Right renal pelvis (tissue), 4 donors: ENCODE measurements around the gene CR1. TPM values are rescaled to one million over a fixed set of nuclear protein-coding genes. Genes with fewer than 3 reads are reported as not detected.
"Not testable (repeated sequence)": the region's sequence is repeated elsewhere in the genome, so short reads cannot be mapped to it uniquely, and the experiment has no call there.

Experiments used
- DNase-seq, 4 donors: peaks; one replicate each; pipeline ENCODE4 v3.0.0-alpha.2; 2013; ENCODE audit warnings: low read depth in 4 of 4, low spot score in 3 of 4, missing footprints in 1 of 4
- polyA plus RNA-seq, 4 donors: library from polyadenylated mRNA; unstranded; fragments of 120-200 nt; gene quantifications; one replicate each; pipeline ENCODE4 v1.2.1, GENCODE V29; 2013; ENCODE audit not compliant: insufficient read length in 4 of 4

Gene CR1
- polyA plus RNA-seq, result 10 to 100 TPM; 18.1 to 25.3 (median 20.5) TPM

DNA sequence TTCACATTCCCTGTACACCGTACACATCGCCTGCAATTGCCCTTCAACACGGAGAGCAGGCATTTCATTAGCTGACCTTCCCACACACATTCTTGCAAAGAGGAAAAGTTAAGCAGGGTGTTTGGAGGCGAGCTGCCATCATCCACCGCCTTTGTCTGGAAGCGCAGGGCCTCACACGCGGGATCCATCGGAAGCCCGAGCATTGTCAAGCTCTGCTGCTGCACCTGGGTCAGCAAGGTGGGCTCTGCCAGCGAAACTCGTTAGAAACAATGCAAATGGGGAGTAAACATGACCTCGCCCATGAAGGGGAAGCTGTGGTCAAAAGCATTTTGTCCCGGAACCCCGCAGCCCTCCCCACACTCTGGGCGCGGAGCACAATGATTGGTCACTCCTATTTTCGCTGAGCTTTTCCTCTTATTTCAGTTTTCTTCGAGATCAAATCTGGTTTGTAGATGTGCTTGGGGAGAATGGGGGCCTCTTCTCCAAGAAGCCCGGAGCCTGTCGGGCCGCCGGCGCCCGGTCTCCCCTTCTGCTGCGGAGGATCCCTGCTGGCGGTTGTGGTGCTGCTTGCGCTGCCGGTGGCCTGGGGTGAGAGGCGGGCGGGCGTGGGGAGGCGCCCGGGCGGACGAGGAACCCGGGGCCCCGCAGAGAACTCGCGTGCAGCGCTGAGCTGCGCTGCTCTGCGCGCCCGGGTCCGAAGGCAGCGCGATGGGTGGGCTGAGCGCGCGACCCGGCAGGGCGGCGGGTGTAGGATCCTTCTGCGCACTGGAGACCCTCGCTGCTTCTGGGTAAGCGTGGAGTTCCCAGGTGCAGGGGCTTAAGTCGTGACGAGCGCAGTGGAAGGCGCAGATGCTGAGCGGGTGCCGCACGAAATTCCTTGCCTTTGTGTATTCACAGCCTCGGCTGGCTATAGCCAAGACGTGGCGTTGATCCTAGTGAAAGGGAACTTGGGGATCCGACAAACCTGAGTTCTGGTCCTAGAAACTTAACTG lies at the start of gene CR1:
TSS of gene CR1 (plus strand) at position 357 of the 992 bp plus-strand sequence. CDS start at position 468, 111 bp downstream.
- peak in 1 of 4 donors; percentile 23 for DNase-seq

DNA sequence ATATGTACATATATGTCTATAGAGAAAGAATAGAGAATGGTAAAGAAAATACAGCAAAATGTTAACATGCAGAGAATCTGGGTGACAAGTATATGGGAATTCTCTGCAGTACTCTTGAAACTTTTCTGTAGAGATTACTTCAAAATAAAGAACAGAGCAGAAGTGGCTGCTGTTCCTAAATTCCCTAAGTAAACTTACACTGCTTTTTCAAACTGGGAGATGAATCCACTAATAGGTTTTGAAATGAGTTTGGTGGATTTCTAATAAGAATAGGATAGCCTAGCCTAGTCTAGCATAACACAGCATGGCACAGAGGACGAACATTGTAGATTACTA lies 42.3 kb upstream of the CR1 start:
- peak in 1 of 4 donors; percentile 0 for DNase-seq

DNA sequence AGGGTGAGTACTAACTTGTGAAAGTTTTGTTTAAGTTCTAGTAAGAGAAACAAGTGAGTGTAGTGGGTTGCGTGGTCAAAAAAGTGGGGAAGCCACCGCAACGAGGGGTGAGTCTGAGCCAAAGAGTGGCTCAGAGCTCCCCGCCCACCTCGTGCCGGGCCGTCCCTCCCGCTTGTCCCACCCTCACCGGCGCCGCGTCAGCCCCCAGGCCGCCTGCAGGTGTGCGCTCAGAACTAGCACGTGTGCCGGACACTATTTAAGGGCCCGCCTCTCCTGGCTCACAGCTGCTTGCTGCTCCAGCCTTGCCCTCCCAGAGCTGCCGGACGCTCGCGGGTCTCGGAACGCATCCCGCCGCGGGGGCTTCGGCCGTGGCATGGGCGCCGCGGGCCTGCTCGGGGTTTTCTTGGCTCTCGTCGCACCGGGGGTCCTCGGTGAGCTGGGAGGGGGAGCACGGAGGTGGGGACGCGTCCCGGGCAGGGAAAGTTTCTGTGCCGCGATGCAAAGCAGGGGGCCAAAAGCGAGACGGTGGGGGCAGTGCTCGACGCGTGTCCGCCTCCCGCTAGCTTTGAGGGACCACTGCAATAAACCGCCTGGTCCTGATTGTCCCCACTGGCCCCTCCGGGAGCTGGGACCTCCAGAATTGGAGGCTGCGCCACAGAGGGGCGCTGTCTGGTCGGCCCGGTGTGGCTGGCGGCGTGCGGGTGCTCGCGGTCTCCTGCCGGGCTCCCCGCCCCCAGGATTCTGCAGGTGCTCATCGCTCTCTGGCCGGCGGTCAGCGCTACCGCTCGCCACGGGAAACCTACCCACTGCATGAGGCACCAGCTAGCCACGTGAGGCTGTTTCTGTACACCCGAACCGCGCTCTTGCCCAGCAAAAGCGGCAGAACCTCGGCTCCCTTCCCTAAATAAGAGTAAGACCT lies 41.7 kb upstream of the CR1 start, which contains the start of gene CR2:
TSS of gene CR2 (plus strand) at position 283 of the 919 bp plus-strand sequence. CDS start at position 374, 91 bp downstream.
- DNase-seq, result peak in 2 of 4 donors; percentile 18 to 43

DNA sequence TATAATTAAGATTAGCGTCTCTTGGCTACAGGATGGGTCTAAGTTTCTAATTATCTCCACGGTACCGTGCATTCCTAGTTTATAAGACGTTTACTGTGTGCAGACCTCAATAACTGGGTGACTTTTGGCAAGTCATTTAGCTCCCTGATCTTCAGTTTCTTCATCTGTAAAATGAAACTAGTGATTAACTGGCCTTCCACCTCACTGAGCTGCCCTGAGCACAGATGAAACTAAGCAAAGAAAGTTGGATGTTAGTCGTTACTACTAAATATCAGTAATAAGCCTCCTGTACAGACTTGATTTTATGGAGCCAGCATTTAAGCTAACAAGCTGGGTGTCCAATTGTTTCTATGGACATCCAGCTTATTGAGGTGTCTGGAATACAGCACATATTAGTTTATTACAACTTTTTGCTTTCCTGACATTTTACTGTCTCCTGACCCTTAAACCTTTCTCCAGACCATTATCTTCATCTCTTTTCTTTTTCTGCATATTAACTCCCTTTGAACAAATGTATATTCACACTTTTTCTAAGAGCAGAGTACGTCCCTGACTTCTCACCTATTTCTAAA lies 40.7 kb upstream of the CR1 start:
- no peak for DNase-seq

DNA sequence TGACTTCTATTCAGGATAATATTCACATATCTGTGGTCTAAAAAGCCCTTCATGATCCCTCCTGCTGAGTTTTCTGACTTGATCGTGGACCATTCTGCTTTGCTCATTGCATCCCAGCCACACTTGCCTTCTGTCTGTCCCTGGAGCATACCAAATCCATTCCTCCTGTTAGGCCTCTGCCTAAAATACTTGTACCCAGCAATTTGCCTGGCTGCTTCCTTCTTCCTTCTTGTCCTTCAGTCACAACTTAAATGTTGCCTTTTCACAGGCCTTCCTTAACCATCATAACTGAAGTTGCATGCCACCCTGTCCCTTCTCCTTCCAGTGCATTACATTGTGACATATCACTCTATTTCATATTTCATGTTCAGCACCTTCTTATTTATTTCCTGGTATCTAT lies 37.5 kb upstream of the CR1 start:
- no peak for DNase-seq

DNA sequence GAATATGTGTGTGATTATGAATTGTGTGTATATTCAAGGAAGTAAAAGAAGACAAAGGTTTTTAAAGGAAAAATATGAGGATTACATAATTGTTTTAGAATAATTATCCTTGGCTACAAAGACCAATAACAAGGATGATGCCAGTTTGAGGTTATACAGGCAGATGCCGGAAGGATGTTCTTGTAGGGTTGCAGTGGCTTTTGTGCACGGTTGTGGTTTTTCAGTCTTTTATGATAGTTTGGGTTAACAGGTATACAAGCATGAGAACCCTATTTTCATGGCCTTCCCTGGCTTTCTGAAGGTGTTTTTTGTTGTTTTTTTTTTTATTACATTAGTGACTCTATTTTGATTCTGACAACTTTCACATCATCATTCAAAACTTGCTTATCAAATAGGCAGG lies 36.9 kb upstream of the CR1 start:
- DNase-seq, result no peak

DNA sequence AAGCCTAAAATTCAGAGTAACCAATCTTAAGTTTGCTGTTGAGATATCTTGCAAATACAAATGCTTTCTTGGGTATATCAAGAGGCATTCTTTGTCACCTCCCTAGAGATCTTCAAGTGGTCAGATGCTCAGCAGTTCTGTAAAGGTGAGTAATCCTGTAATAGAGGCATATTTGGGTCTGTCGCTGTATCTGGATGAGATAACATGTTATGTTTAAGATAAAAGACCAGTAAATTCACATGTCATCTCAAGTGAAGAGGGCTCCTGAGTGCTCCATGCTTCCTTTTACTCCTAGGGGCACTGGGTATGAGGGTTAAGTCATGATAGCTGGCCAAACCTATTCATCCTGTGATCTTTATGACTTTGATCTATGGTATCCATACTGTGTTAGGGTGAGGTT lies 34.3 kb upstream of the CR1 start:
- no peak for DNase-seq

DNA sequence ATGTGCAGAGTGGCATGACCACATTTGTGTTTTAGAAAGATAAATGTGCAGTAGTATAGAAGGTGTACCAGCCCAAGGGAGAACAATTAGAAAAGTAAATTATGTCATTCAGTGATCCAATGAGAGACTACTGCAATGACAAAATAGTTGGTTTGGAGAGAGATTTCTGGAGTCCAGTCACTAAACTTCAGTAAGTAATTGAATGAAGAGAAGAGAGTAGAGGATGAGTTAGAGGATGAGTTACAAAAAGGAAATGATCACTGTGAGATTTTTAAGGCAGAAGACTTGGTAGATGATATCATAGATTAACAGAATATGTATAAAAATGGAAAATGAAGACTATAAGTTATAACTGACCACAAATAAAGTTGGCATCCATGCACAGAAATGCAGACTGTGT lies 33.4 kb upstream of the CR1 start:
- DNase-seq, result no peak

DNA sequence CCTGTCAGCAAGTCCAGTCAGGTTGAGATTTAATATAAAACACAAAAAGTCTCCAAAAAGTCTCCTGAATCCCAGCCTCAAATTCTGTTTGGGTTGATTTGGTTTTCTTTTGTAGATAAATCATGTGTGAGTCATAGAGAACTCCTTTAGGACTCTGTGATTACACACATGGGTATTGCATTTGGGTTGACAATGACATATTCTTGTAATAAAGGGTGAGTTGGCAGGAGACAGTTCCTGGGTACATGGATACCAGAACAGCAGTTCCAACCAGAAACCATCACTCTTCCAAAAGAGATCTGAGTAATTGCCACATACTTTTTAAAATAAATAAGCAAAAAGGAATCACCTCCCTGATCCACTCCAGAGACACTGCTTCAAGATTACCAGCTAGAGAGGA lies 32.9 kb upstream of the CR1 start:
- no peak for DNase-seq

DNA sequence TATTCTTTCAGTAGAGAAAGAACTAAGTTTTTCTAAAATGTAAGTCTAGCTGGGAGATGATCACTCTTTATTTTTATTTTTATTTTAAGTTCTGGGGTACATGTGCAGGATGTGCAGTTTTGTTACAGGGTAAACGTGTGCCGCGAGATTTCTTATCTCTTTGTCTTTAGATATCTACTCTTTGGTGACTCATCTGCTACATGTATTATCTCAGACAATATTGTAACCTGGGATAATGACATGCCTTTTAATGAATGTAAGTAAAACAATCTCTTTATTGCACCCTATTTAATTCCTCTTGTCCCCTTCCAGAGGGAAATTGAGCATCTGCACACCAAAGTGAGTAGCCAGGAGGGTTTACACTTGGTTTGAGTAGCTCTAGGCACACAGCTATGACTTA lies 32.4 kb upstream of the CR1 start:
- DNase-seq, result no peak

DNA sequence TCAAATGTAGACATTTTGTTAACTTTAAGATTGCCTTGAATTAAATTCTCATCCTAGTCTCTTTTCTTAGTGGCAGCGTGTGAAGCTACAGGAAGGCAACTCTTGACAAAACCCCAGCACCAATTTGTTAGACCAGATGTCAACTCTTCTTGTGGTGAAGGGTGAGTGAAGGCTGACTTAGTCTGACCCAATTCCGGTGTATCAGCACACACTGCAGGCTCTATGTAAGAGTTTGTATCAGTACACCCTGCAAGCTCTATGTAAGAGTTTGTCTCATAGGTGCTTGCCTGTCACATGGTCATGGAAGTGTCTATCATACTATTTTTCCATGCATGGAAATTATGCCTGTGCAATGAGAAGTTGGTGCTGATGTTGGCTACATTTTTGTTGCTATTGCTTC lies 25.0 kb upstream of the CR1 start:
- DNase-seq, result no peak

DNA sequence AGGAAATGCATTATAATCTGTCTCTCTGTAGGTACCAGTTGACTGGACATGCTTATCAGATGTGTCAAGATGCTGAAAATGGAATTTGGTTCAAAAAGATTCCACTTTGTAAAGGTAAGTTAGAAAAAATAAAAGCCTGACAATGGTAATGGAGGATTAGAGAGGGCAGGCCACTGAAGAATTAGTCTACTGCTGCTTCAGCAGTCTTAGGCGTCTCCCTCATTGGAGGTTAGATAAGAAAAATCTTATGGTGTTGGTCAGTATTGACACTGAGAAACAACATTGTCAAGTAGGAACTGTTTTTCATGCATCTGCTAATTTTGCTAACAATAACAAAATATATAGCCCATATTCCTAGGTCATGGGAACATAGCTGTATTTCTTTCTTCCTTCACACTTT lies 21.7 kb upstream of the CR1 start:
- DNase-seq, result no peak

DNA sequence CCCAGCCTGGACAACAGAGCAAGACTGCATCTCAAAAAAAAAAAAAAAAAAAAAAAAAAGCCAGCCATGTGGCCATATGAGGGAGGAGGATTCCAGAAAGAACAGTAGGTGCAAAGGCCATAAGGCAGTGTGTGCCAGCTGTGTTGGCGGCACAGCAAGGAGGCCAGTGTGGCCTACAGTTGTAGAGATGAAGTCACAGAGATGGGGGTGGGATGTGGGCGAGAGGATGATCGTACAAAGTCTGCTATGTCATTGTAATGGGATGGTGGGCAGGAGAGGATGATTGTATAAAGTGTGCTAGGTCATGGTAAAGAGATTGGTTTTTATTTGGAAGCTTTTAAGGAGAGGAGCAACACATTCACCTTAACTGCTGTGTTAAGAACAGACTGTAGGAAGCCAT lies 9.8 kb upstream of the CR1 start:
- no peak for DNase-seq

DNA sequence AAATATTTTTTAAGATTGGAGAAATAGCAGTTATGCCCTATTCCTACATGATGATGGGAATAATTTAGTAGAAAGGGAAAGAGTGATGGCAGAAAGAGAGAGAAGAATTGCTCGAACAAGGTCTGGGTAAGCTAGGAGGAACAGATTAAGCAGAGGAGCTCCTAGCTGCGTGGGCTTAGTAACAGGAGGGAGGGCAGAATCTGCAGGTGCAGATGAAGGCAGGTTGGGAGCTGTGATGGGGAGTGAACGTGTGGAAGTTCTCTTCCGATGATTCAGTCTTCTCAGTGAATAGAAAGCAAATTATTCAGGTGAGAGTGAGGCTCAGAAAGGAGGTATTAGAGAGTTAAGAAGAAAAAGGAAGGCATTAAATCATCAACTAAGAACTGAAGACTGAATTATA lies 8.3 kb upstream of the CR1 start:
- no peak for DNase-seq

DNA sequence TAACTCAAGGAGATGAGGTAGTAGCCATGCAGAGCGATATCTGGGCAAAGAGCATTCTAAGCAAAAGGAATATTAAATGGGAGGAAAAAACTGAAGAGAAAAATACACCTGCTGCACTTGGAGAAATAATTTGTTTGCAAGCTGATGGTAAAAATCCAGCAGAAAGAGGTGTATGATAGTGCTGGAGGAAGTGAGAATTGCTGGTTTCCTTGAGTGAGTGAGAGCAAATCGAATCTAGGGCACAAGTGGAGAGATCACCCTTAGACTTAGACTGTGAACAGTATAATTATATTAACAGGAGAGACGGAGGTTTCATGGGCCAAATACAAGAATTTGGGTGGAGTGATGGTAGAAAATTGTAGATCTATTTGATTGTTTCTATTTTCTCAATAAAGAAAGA lies 2.7 kb upstream of the CR1 start:
- DNase-seq, result no peak

DNA sequence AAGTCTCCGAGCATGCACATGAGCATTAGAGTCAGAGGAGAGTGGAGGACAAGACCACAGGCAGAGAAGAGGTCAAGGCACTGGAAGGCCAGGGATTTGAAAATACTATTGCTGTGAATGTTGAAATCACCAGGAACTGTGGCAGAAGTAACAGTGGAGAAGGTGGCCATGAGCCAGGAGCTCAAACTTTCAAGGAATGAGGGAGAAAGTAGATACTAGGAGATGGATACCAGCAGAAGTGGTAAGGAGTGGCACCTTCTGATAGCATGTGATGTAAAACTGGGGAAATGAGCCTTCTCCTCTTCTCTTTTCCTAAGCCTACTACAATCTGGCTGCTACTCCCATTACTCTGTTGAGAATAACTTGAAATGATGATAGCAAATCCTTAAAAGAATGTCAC lies 1.8 kb upstream of the CR1 start:
- DNase-seq, result no peak

DNA sequence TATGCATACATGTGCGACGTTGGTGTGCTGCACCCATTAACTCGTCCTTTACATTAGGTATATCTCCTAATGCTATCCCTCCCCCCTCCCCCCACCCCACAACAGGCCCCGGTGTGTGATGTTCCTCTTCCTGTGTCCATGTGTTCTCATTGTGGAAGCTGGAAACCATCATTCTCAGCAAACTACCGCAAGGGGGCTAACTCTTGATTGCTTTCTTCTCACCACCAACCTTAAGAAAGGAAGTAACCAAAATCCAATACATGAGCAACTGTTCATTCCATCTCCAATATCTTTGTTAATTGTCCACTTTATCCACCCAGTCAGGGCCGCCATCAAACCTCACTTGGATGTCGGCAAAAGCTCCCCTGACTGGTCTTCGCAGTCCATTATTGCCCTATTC lies 676 bp upstream of the CR1 start:
- DNase-seq, result not testable (repeated sequence)

DNA sequence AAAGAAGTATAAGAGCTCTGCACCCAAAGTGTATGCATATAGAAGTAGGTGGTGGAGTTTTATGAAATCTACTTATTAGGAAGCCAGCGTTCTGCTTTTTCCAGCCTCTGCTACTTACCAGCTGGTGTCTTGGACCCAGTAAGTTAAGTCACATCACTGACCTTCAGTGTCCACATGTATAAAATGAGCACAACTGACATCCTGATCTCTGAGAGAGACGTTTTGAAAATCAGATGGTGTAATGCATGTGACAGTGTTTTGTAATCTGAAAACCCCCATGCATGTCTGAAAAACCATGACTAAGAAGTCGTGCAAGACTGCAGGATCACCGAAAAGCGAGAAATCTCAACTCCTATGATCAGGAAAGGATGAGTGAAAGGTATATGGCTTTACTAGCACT lies 2.0 kb downstream of the CR1 start:
- no peak for DNase-seq

DNA sequence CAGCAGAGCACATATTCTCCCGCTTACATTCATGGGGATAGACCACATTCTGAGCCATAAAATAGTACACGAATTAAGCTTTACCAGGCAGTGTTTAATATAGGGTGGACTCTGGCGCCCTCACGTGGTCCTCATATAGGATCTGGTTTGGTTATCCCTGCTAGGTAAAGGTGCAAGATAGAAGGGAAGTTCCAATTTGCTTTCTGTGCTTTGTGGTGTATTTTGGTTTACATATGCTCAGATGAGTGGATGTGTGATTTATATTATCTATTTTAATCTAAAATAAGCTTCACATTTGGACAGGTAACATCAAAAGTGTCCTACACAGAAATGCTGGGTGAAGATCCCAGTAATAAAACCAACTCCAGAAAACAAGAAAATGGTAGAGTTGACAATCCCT lies 3.6 kb downstream of the CR1 start:
- peak; percentile 51 to 70 (median 64) for DNase-seq

DNA sequence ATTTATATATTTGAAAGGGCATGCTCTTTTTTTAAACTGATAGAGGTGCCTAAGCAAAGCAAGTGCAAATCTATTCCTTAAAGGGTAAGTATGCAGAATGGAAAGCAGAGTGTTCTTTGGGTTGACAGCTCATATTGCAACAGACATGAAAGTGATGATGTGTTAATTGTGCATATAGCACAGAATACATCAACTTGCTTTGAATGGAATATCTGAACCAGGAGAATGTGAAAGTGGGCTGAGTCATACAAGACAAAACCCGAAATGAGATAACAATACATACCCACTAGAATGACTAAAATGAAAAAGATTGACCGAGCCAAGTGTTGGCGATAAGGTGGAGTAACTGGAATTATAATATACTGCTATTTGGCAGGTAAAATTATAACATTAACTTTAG lies 4.3 kb downstream of the CR1 start:
- no peak for DNase-seq

DNA sequence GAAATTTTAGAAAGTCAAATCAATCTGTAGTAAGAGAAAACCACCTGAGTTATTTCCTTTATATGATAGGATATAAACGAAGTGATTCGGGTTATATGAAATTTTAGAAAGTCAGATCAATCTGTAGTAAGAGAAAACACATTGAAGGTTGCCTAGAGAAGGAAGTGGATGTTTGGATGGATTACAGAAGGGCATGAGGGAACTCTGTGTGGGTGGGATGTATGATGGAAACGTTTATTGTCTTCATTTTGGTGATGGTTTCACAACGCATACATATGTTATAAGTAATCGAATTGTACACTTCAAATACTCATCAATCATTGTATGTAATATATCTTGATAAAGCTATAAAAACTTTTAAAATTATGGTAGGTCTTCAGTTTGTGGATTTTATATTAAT lies 5.1 kb downstream of the CR1 start:
- no peak for DNase-seq
